Neuronal stem cell (in vitro differentiated cells): ENCODE data around the gene CNIH3.

Source experiments
- DNase-seq: peaks from one replicate; pipeline ENCODE4 v3.0.0-alpha.2; 2013; ENCODE audit warnings: low spot score
- H2AFZ ChIP-seq: one replicate; pipeline ENCODE4 v1.6.1; 2013; ENCODE audit warnings: mild to moderate bottlenecking, low read length, inconsistent platforms
- H2AK5ac ChIP-seq: 2 replicates; pipeline ENCODE4 v1.6.1; 2013; ENCODE audit warnings: low read depth, mild to moderate bottlenecking, inconsistent platforms, low read length, moderate library complexity, mixed read lengths
- H2BK120ac ChIP-seq: 2 replicates; pipeline ENCODE4 v1.6.1; 2013; ENCODE audit warnings: low read depth, mild to moderate bottlenecking, inconsistent platforms, low read length, moderate library complexity, mixed read lengths
- H2BK12ac ChIP-seq: one replicate; pipeline ENCODE4 v1.6.1; 2013; ENCODE audit warnings: low read length, inconsistent platforms
- H2BK15ac ChIP-seq: 2 replicates; pipeline ENCODE4 v1.6.1; 2013; ENCODE audit warnings: mild to moderate bottlenecking, low read length, inconsistent platforms, mixed read lengths
- H2BK5ac ChIP-seq: one replicate; pipeline ENCODE4 v1.6.1; 2013; ENCODE audit warnings: inconsistent platforms, mild to moderate bottlenecking, low read length, moderate library complexity
- H3K14ac ChIP-seq: one replicate; pipeline ENCODE4 v1.6.1; 2013; ENCODE audit warnings: low read length, inconsistent platforms
- H3K18ac ChIP-seq: 2 replicates; pipeline ENCODE4 v1.6.1; 2013; ENCODE audit warnings: low read length, inconsistent platforms
- H3K23ac ChIP-seq: 2 replicates; pipeline ENCODE4 v1.6.1; 2013; ENCODE audit warnings: low read depth, mild to moderate bottlenecking, mixed read lengths, low read length, inconsistent platforms; ENCODE audit not compliant: poor library complexity
- H3K27ac ChIP-seq: replicated peaks from 3 replicates; pipeline ENCODE4 v1.5.1; 2013; ENCODE audit warnings: low read length, inconsistent platforms
- H3K27me3 ChIP-seq, 3 experiments: 2 replicates each; pipeline ENCODE4 v1.6.1; 2013; ENCODE audit warnings: low read length in 3 of 3, mild to moderate bottlenecking in 2 of 3, inconsistent platforms in 1 of 3, low read depth in 1 of 3, mixed read lengths in 1 of 3, moderate library complexity in 1 of 3; ENCODE audit not compliant: control insufficient read depth in 3 of 3, insufficient read depth in 3 of 3
- H3K36me3 ChIP-seq, 2 donors: replicated peaks in 1 of 2; 2 replicates each; pipeline ENCODE4 v1.6.1; 2013; ENCODE audit warnings: low read length in 2 of 2; ENCODE audit not compliant: control insufficient read depth in 2 of 2, insufficient read depth in 2 of 2
- H3K4ac ChIP-seq: 2 replicates; pipeline ENCODE4 v1.6.1; 2013; ENCODE audit warnings: inconsistent platforms, mild to moderate bottlenecking, low read length, moderate library complexity
- H3K4me1 ChIP-seq, 2 donors: 1 replicate in 1 of 2; 2 replicates in 1 of 2; pipeline ENCODE4 v1.6.1; 2013; ENCODE audit warnings: low read length in 2 of 2, low read depth in 1 of 2; ENCODE audit not compliant: control insufficient read depth in 2 of 2, insufficient read depth in 1 of 2
- H3K4me2 ChIP-seq: one replicate; pipeline ENCODE4 v1.6.1; 2013; ENCODE audit warnings: mild to moderate bottlenecking, low read length, inconsistent platforms; ENCODE audit not compliant: insufficient read depth, poor library complexity, severe bottlenecking
- H3K4me3 ChIP-seq, 2 donors: 2 replicates each; pipeline ENCODE4 v1.5.1; 2013; ENCODE audit warnings: low read length in 2 of 2, mild to moderate bottlenecking in 2 of 2, inconsistent platforms in 1 of 2, moderate library complexity in 1 of 2
- H3K79me1 ChIP-seq: one replicate; pipeline ENCODE4 v1.6.1; 2013; ENCODE audit warnings: low read depth, mild to moderate bottlenecking, inconsistent platforms, low read length, moderate library complexity
- H3K9ac ChIP-seq: one replicate; pipeline ENCODE4 v1.6.1; 2013; ENCODE audit warnings: mild to moderate bottlenecking, low read depth, low read length, inconsistent platforms; ENCODE audit not compliant: poor library complexity
- H3K9me3 ChIP-seq, 2 donors: replicated peaks in 1 of 2; 2 replicates each; pipeline versions ENCODE3 to v1.6.1; 2013; ENCODE audit warnings: low read length in 2 of 2, mild to moderate bottlenecking in 2 of 2, inconsistent platforms in 1 of 2, low read depth in 1 of 2, mixed read lengths in 1 of 2, moderate library complexity in 1 of 2; ENCODE audit not compliant: control insufficient read depth in 2 of 2, insufficient read depth in 1 of 2
- H4K8ac ChIP-seq: one replicate; pipeline ENCODE4 v1.6.1; 2013; ENCODE audit warnings: low read depth, mild to moderate bottlenecking, inconsistent platforms, low read length, moderate library complexity
- H4K91ac ChIP-seq: one replicate; pipeline ENCODE4 v1.6.1; 2013; ENCODE audit warnings: low read length, low read depth, mild to moderate bottlenecking, inconsistent platforms; ENCODE audit not compliant: poor library complexity
- WGBS, 2 donors: extraction: QIAGEN DNeasy Blood & Tissue Kit; methylation state at CpG; one replicate each; pipeline ENCODE4 v1.1.7; 2013; ENCODE audit warnings: missing lambda C conversion rate in 2 of 2, mixed read lengths in 1 of 2; ENCODE audit not compliant: insufficient read length in 2 of 2, insufficient replicate concordance in 1 of 2; ENCODE audit errors: extremely low coverage in 2 of 2; 5-methylcytosine and 5-hydroxymethylcytosine counted together

Gene CNIH3

DNA sequence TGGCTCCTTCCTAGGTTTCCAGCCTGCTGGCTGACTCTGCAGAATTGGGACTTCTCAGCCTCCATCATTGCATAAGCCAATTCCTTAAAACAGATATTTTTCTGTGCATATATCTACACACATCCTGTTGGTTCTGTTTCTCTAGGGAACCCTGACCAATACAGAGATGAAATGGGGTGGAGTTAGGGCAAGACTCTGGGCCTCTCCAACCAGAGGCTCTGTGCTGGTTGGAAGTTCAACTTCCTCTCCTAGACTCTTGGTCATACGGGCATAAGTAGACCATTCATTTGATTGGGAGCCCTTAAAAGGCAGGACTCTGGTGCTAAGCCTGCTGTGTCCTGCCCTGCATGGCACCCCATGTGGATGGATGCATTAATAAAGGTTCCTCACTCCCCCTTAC, 55.0 kb downstream of the CNIH3 start:
- no peak overlapping the region for H3K4ac ChIP-seq
- H2AFZ ChIP-seq, result no peak overlapping the region
- WGBS, 2 donors, result no CpG with 5 or more reads among the region's 1 CpG
- H3K4me1 ChIP-seq, result peaks cover 1 to 3% of the 10 kb centered on the region in 2 donors
- no peaks in the 10 kb centered on the region for H3K36me3 ChIP-seq
- no peak overlapping the region for H3K23ac ChIP-seq
- H2BK15ac ChIP-seq, result no peak overlapping the region
- no peak for DNase-seq
- H3K9ac ChIP-seq, result no peak overlapping the region
- no peaks in the 10 kb centered on the region for H3K79me1 ChIP-seq
- H3K18ac ChIP-seq, result no peak overlapping the region
- no peaks in the 10 kb centered on the region for H3K27me3 ChIP-seq
- H3K4me3 ChIP-seq, result no peak overlapping the region
- no peak overlapping the region for H2BK5ac ChIP-seq
- no peak overlapping the region for H2AK5ac ChIP-seq
- H3K14ac ChIP-seq, result no peak overlapping the region
- H2BK120ac ChIP-seq, result no peak overlapping the region
- H4K91ac ChIP-seq, result no peak overlapping the region
- H4K8ac ChIP-seq, result no peak overlapping the region
- H3K27ac ChIP-seq, result no peak overlapping the region
- no peak overlapping the region for H2BK12ac ChIP-seq
- no peak overlapping the region for H3K4me2 ChIP-seq
- peaks cover 0 to 2% of the 10 kb centered on the region in 2 donors for H3K9me3 ChIP-seq

DNA sequence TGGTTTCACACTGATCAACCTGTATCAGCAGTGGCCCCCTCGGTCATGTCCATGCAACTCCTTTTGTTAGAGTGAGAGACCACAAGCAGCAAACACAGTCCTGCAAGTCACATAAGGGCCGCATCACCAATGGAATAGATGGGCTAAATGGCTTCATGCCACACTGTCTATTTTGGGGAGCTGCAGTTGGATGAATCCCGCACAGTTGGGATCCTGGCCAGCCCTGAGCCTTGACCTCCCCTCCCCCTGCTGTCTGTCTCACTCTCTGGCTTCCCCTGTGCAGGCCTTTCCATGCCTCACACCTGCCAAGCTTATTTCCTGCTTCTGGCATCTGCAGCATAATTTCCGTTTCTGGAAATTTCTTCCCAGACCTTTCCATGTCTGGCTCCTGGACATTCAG, 57.0 kb downstream of the CNIH3 start:
- no peak overlapping the region for H3K18ac ChIP-seq
- no peak overlapping the region for H2AFZ ChIP-seq
- H4K8ac ChIP-seq, result no peak overlapping the region
- no peaks in the 10 kb centered on the region for H3K27me3 ChIP-seq
- H3K79me1 ChIP-seq, result no peaks in the 10 kb centered on the region
- no peak overlapping the region for H3K4me2 ChIP-seq
- no peak overlapping the region for H3K27ac ChIP-seq
- H3K4me1 ChIP-seq, result peaks cover 2 to 5% of the 10 kb centered on the region in 2 donors
- WGBS, 2 donors, result no CpG with 5 or more reads among the region's 4 CpGs
- no peak overlapping the region for H3K14ac ChIP-seq
- no peak overlapping the region for H2BK5ac ChIP-seq
- H3K36me3 ChIP-seq, result no peaks in the 10 kb centered on the region
- no peak overlapping the region for H3K23ac ChIP-seq
- no peak overlapping the region for H3K4me3 ChIP-seq
- no peak overlapping the region for H2AK5ac ChIP-seq
- no peak overlapping the region for H2BK120ac ChIP-seq
- no peak overlapping the region for H2BK12ac ChIP-seq
- H2BK15ac ChIP-seq, result no peak overlapping the region
- no peak overlapping the region for H3K4ac ChIP-seq
- no peak overlapping the region for H3K9ac ChIP-seq
- peaks cover 0 to 2% of the 10 kb centered on the region in 2 donors for H3K9me3 ChIP-seq
- H4K91ac ChIP-seq, result no peak overlapping the region
- no peak for DNase-seq

DNA sequence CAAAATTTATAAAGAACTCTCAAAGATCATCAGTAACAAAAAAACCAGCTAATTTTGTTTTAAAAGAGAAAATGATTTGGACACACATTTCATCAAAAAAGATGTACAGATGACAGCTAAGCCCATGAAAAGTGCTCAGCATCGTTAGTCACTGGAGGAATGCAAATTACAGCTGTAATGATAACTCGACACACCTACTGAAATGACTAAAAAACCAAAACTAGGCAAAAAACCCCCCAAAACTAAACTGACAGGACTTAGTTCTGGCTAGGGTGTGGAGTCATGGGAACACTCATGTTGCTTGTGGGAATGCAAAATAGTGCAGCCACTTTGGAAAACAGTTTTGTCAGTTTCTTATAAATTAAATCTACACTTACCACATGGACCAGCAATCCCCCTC, 59.5 kb downstream of the CNIH3 start:
- H3K9ac ChIP-seq, result no peak overlapping the region
- no peak overlapping the region for H3K4me3 ChIP-seq
- no peak overlapping the region for H4K91ac ChIP-seq
- H2BK120ac ChIP-seq, result no peak overlapping the region
- H3K4me2 ChIP-seq, result no peak overlapping the region
- no peak overlapping the region for H4K8ac ChIP-seq
- no peaks in the 10 kb centered on the region for H3K79me1 ChIP-seq
- no peak overlapping the region for H3K14ac ChIP-seq
- H3K9me3 ChIP-seq, result no peaks in the 10 kb centered on the region
- no peak overlapping the region for H2AK5ac ChIP-seq
- H2BK12ac ChIP-seq, result no peak overlapping the region
- H2BK15ac ChIP-seq, result no peak overlapping the region
- no peaks in the 10 kb centered on the region for H3K27me3 ChIP-seq
- H3K18ac ChIP-seq, result no peak overlapping the region
- H3K4me1 ChIP-seq, result peaks cover 2 to 5% of the 10 kb centered on the region in 2 donors
- H3K4ac ChIP-seq, result no peak overlapping the region
- H3K36me3 ChIP-seq, result no peaks in the 10 kb centered on the region
- H2BK5ac ChIP-seq, result no peak overlapping the region
- H3K23ac ChIP-seq, result no peak overlapping the region
- DNase-seq, result no peak
- H3K27ac ChIP-seq, result no peak overlapping the region
- no peak overlapping the region for H2AFZ ChIP-seq
- no CpG with 5 or more reads among the region's 2 CpGs for WGBS, 2 donors

DNA sequence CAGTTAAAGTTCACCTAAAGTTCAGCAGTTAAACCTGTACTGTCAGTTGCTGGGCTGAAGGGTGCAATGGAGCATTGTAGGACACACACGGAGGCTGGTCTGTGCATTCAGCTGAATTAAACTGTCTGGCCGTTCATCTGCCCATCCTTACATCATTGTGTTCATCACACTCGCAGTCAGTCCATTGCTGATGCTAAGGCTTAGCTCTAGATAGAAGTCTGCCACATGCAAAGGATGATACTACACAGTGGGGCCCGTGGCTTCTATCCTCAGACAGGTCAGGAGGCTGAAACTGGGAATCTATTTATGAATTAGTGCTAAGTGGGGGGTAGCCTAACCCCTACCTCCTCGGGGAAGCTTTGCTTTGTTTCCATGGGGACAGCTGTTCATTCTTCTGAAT, 60.4 kb downstream of the CNIH3 start:
- no peak overlapping the region for H2BK12ac ChIP-seq
- no peaks in the 10 kb centered on the region for H3K36me3 ChIP-seq
- no peak overlapping the region for H2BK5ac ChIP-seq
- no peak overlapping the region for H3K14ac ChIP-seq
- DNase-seq, result no peak
- H3K9me3 ChIP-seq, result no peaks in the 10 kb centered on the region
- H3K23ac ChIP-seq, result no peak overlapping the region
- H3K4me1 ChIP-seq, result peaks cover 2 to 8% of the 10 kb centered on the region in 2 donors
- H2AFZ ChIP-seq, result no peak overlapping the region
- no peak overlapping the region for H3K18ac ChIP-seq
- H3K79me1 ChIP-seq, result no peaks in the 10 kb centered on the region
- no CpG with 5 or more reads among the region's 5 CpGs for WGBS, 2 donors
- no peak overlapping the region for H3K4ac ChIP-seq
- no peak overlapping the region for H4K91ac ChIP-seq
- no peak overlapping the region for H4K8ac ChIP-seq
- H2BK15ac ChIP-seq, result no peak overlapping the region
- H3K27me3 ChIP-seq, result no peaks in the 10 kb centered on the region
- no peak overlapping the region for H2BK120ac ChIP-seq
- no peak overlapping the region for H3K9ac ChIP-seq
- H3K4me3 ChIP-seq, result no peak overlapping the region
- H3K27ac ChIP-seq, result no peak overlapping the region
- H3K4me2 ChIP-seq, result no peak overlapping the region
- no peak overlapping the region for H2AK5ac ChIP-seq
